Activated T-cell treated with anti-CD3 and anti-CD28 coated beads for 48 hours (primary cell): ENCODE measurements around the gene SPANXN5.
"Not testable (repeated sequence)": the region's sequence is repeated elsewhere in the genome, so short reads cannot be mapped to it uniquely, and the experiment has no call there.

ENCODE experiments used
- DNase-seq: peaks from one replicate; pipeline ENCODE4 v3.0.0-alpha.2; 2020; ENCODE audit warnings: low read depth

SPANXN5 gene, protein sequence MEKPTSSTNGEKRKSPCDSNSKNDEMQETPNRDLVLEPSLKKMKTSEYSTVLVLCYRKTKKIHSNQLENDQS

GRCh38 chrX:52797327-52797726 lies at the start of gene SPANXN5:
Gene SPANXN5, minus strand, starts transcription at chrX:52797427. Its CDS starts 79 bp downstream, at chrX:52797348.
- DNase-seq, result not testable (repeated sequence)

DNA sequence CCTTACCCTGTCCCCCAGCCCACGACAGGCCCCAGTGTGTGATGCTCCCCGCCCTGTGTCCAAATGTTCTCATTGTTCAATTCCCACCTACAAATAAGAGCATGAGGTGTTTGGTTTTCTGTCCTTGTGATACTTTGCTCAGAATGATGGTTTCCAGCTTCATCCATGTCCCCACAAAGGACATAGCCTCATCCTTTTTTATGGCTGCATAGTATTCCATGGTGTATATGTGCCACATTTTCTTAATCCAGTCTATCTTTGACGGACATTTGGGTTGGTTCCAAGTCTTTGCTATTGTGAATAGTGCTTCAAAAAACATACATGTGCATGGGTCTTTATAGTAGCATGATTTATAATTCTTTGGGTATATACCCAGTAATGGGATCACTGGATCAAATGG lies 46.4 kb upstream of the SPANXN5 start:
- not testable (repeated sequence) for DNase-seq

DNA sequence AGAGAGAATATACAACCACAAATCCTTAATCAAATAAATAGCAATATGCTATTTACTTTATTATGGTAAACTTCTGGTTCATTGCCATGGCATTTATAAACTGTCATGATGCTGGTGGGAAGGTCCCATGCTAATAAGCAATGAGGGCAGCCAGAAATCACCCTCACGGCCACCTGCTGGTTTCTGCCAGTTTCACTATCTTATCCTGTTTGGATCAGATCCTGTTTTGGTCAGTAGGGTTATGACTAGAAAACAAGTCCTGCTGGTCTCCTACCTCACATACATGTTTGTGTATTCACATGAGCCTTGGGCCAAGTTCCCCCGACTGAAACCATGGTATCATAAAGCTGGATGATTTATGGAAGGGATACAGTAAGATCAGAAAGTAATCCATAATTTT lies 41.9 kb upstream of the SPANXN5 start:
- no peak for DNase-seq

GRCh38 chrX:52830551-52830950 lies 33.3 kb upstream of the SPANXN5 start:
- no peak for DNase-seq

GRCh38 chrX:52824608-52825007 lies 27.4 kb upstream of the SPANXN5 start:
- no peak for DNase-seq

DNA sequence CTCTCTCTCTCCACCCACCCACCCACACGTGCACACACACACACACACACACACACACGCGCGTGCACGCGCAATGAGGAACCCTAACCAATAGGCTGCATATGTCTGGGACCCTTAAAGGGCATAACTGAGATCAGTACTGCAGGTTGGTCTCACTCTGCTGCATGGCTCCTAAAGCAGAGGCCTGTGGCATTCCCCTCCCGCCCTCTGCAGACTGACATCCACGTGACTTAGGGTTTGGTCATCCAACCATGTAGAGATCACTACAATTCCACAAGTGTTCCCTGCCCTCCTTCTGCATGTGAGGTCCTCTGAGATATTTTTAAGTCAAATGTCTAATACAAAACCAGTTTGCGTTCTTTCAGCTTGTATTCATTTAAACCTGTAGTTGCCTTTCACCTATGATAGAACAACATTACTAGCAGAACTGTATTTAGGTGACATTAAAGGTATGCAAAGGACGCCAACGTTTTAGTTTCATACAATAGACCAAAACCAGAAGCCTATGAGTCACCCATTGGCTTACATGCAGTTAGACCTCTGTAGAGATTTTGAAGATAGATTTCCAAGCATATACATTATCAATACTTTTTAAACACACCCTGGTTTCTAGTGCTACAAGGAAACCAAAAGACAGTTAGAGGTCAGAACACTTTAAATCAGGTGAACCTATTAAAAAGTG lies 24.0 kb upstream of the SPANXN5 start:
- no peak for DNase-seq

GRCh38 chrX:52819788-52820187 lies 22.6 kb upstream of the SPANXN5 start:
- no peak for DNase-seq

DNA sequence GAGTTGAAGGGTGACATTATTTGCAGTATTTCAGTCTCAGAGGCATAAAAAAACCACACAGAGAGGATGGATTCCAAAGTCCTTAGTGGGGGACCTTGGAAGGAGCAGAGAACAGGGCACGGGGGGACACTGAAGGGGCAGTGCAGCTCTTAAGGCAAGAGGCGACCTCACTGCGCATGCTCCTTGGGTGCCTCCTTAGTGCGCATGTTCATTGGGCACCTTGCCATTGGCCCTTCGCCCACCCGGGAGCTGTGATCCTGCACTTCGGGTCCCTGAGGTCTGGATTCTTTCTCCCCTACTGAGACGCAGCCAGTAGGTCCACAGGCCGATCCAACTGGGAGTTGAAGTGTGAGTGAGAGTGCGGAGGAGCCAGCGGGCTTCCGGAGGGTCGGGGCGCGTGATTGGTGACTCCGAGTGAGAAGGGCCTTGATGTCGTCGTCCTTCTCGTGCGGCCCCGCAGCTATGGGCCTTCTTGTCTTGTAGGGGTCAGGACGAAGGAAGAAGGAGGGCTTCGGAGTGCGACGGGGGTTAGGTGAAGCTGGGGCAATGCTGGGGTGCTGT lies 13.9 kb upstream of the SPANXN5 start, which contains the start of gene XAGE5:
TSS of gene XAGE5 (plus strand) at position 223 of the 561 bp plus-strand sequence. CDS start 1,280 bp downstream, outside the sequence.
- no peak for DNase-seq

GRCh38 chrX:52804876-52805275 lies 7.6 kb upstream of the SPANXN5 start:
- DNase-seq, result not testable (repeated sequence)

DNA sequence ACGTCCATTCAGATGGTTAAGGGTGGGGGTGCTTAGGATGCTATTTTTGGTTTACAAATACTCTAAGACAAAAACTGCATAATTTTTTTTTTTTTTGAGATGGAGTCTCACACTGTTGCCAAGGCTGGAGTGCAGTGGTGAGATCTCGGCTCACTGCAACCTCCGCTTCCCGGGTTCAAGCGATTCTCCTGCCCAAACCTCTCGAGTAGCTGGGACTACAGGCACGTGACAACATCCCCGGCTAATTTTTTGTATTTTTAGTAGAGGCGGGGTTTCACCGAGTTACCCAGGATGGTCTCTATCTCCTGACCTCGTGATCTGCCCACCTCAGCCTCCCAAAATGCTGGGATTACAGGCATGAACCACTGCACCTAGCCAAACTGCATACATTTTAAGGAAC lies 23.7 kb downstream of the SPANXN5 start:
- not testable (repeated sequence) for DNase-seq

GRCh38 chrX:52765983-52766382 lies 31.2 kb downstream of the SPANXN5 start:
- DNase-seq, result not testable (repeated sequence)

DNA sequence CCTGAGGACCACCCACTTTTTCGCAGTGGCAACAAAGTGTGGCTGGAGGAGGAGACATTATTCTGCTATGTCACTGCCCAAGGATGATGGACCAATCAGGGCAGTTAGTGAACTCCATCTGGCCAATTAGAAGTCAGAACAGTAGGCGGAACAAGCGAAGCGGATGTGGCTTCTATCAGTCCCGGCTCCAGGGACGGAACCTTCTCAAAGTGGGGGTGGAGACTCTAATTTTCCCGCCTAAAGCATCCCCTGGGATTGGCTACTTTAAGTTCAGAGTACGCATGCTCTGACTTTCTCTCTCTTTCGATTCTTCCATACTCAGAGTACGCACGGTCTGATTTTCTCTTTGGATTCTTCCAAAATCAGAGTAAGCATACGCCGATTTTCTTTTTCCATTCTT lies 46.3 kb downstream of the SPANXN5 start, which contains the start of gene SSX2B:
TSS of gene SSX2B (plus strand) at position 301 of the 400 bp plus-strand sequence. CDS start 1,429 bp downstream, outside the sequence.
- not testable (repeated sequence) for DNase-seq
